GM23338 (cell line): ENCODE measurements around the gene FRAS1. TPM values are rescaled to one million over a fixed set of nuclear protein-coding genes. Genes with fewer than 3 reads are reported as not detected.

ENCODE experiments used
- ATAC-seq: fragments of 200-7000 bp; cut with Tn5 transposase; 3 replicates; pipeline ENCODE4 v1.9.1; 2020
- DNase-seq: peaks from one replicate; pipeline ENCODE4 v3.0.0-alpha.2; 2015; ENCODE audit warnings: low spot score
- H2AFZ ChIP-seq: fragments of 200-600 bp; sonication (generic); 2 replicates; pipeline ENCODE4 v1.8.0; 2016; ENCODE audit warnings: antibody characterized with exemption, mild to moderate bottlenecking, moderate library complexity
- H3F3A ChIP-seq: fragments of 200-600 bp; sonication (generic); replicated peaks from 2 replicates; pipeline ENCODE4 v1.8.0; 2017; ENCODE audit warnings: antibody characterized with exemption, mixed run types, low read depth
- H3K27ac ChIP-seq: fragments of 200-600 bp; sonication (generic); 2 replicates; pipeline ENCODE4 v1.6.1; 2016; ENCODE audit warnings: low read depth
- H3K27me3 ChIP-seq: fragments of 200-600 bp; sonication (generic); 2 replicates; pipeline ENCODE4 v1.8.0; 2016; ENCODE audit warnings: mild to moderate bottlenecking, mixed run types, moderate library complexity; ENCODE audit not compliant: insufficient read depth
- H3K36me3 ChIP-seq: fragments of 200-600 bp; sonication (generic); 2 replicates; pipeline ENCODE4 v1.8.0; 2016; ENCODE audit warnings: mild to moderate bottlenecking; ENCODE audit not compliant: insufficient read depth
- H3K4me1 ChIP-seq: fragments of 200-600 bp; sonication (generic); 2 replicates; pipeline ENCODE4 v1.8.0; 2016; ENCODE audit warnings: mild to moderate bottlenecking, moderate library complexity; ENCODE audit not compliant: insufficient read depth
- H3K4me2 ChIP-seq: fragments of 200-600 bp; sonication (generic); 2 replicates; pipeline ENCODE4 v1.7.1; 2017; ENCODE audit warnings: mixed run types
- H3K4me3 ChIP-seq: fragments of 200-600 bp; sonication (generic); 2 replicates; pipeline ENCODE4 v1.6.1; 2016; ENCODE audit warnings: mixed run types
- H3K79me2 ChIP-seq: fragments of 200-600 bp; sonication (generic); replicated peaks from 2 replicates; pipeline ENCODE4 v1.8.0; 2017; ENCODE audit warnings: mild to moderate bottlenecking; ENCODE audit not compliant: insufficient read depth
- H3K9me2 ChIP-seq: fragments of 200-600 bp; sonication (generic); 2 replicates; pipeline ENCODE4 v1.8.0; 2017; ENCODE audit not compliant: insufficient read depth
- H4K20me1 ChIP-seq: fragments of 200-600 bp; sonication (generic); replicated peaks from 2 replicates; pipeline ENCODE4 v1.8.0; 2017; ENCODE audit warnings: mild to moderate bottlenecking; ENCODE audit not compliant: insufficient read depth
- H3K27ac Mint-ChIP-seq: 2 replicates; pipeline ENCODE4 v1.8.0; 2020; ENCODE audit warnings: inconsistent platforms, mild to moderate bottlenecking, moderate library complexity, mixed read lengths
- H3K27me3 Mint-ChIP-seq: 3 replicates; pipeline ENCODE4 v1.8.0; 2022; ENCODE audit warnings: low read depth, mild to moderate bottlenecking, moderate library complexity, mixed read lengths, inconsistent platforms; ENCODE audit not compliant: insufficient read depth, poor library complexity
- H3K36me3 Mint-ChIP-seq: 3 replicates; pipeline ENCODE4 v1.8.0; 2021; ENCODE audit warnings: low read depth, mild to moderate bottlenecking, inconsistent platforms, moderate library complexity, mixed read lengths
- H3K4me1 Mint-ChIP-seq: 3 replicates; pipeline ENCODE4 v1.8.0; 2020; ENCODE audit warnings: mild to moderate bottlenecking, inconsistent platforms, mixed read lengths
- H3K4me3 Mint-ChIP-seq: 3 replicates; pipeline ENCODE4 v1.8.0; 2021; ENCODE audit warnings: moderate library complexity, mild to moderate bottlenecking, inconsistent platforms, mixed read lengths
- H3K9me3 Mint-ChIP-seq: 3 replicates; pipeline ENCODE4 v1.8.0; 2020; ENCODE audit warnings: moderate library complexity, mild to moderate bottlenecking, inconsistent platforms, mixed read lengths
- CREB1 ChIP-seq: fragments of 250-450 bp; sonication (Bioruptor Pico); IDR thresholded peaks from 2 replicates; pipeline ENCODE4 v1.5.0; 2020; ENCODE audit warnings: low read depth, mild to moderate bottlenecking, moderate library complexity
- ETS1 ChIP-seq: IDR thresholded peaks from 2 replicates; pipeline ENCODE4 v1.6.1; 2016; ENCODE audit warnings: antibody characterized with exemption
- EZH2 ChIP-seq: fragments of 200-600 bp; sonication (generic); IDR thresholded peaks from one replicate; pipeline ENCODE4 v1.8.0; 2017; ENCODE audit warnings: antibody characterized with exemption, mild to moderate bottlenecking, low read depth; ENCODE audit not compliant: unreplicated experiment
- JUNB ChIP-seq: IDR thresholded peaks from one replicate; pipeline ENCODE4 v1.6.1; 2016; ENCODE audit warnings: antibody characterized with exemption; ENCODE audit not compliant: unreplicated experiment
- NANOG ChIP-seq: IDR thresholded peaks from 2 replicates; pipeline ENCODE4 v1.6.1; 2016; ENCODE audit warnings: antibody characterized with exemption, borderline replicate concordance
- POLR2AphosphoS5 ChIP-seq: IDR thresholded peaks from 2 replicates; pipeline ENCODE4 v1.6.1; 2016; ENCODE audit warnings: antibody characterized with exemption, low read depth
- STAT1 ChIP-seq: IDR thresholded peaks from one replicate; pipeline ENCODE4 v1.6.1; 2016; ENCODE audit warnings: antibody characterized with exemption; ENCODE audit not compliant: unreplicated experiment
- ZNF331 ChIP-seq: fragments of 250-450 bp; sonication (Bioruptor Pico); IDR thresholded peaks from 2 replicates; pipeline ENCODE4 v1.5.0; 2020; ENCODE audit warnings: low read depth, mild to moderate bottlenecking, moderate library complexity
- ZNF462 ChIP-seq: fragments of 250-450 bp; sonication (Bioruptor Pico); IDR thresholded peaks from 2 replicates; pipeline ENCODE4 v1.5.0; 2020; ENCODE audit warnings: mild to moderate bottlenecking, moderate library complexity
- polyA plus RNA-seq: library from polyadenylated mRNA; unstranded; fragments of >200 nt; fragmentation: Nextera tagmentation; extraction: Ambion mirVana; gene quantifications from 2 replicates; pipeline ENCODE4 v1.2.1, GENCODE V29; 2016
- total RNA-seq: library from RNA; depleted of rRNA; stranded (reverse); fragments of >200 nt; shearing (Covaris generic); gene quantifications from 2 replicates; pipeline ENCODE4 v1.2.3, GENCODE V29; 2014

The FRAS1 gene
- total and polyA plus RNA-seq, 2 experiments from 2014 or later: 12.4 to 108 TPM

GRCh38 chr4:78510108-78510507 lies 453.0 kb downstream of the FRAS1 start (continued):
- TF ChIP-seq EZH2 (no peak), POLR2AphosphoS5 (no peak), STAT1 (no peak), ZNF331 (CRISPR knock-in tag) (no peak), ZNF462 (CRISPR knock-in tag) (no peak)

GRCh38 chr4:78510681-78511080 lies 453.6 kb downstream of the FRAS1 start:
- Histone ChIP-seq H3K4me2 (no peak overlapping the region), H3F3A (no peaks in the 10 kb centered on the region), H2AFZ (no peak overlapping the region), H3K27me3 (no peaks in the 10 kb centered on the region), H3K4me3 (no peak overlapping the region), H3K4me1 (no peaks in the 10 kb centered on the region), H3K9me2 (no peaks in the 10 kb centered on the region), H4K20me1 (peaks cover 3% of the 10 kb centered on the region; the same call in 1 of the 2 replicates), H3K79me2 (no peaks in the 10 kb centered on the region), H3K36me3 (peaks cover 21% of the 10 kb centered on the region), H3K27ac (no peak overlapping the region)
- ATAC-seq (no peak), DNase-seq (no peak)
- Mint-ChIP-seq H3K4me3 (no peak overlapping the region), H3K27ac (no peak overlapping the region), H3K9me3 (no peaks in the 10 kb centered on the region), H3K27me3 (no peaks in the 10 kb centered on the region), H3K36me3 (peaks cover 36% of the 10 kb centered on the region), H3K4me1 (peaks cover 8% of the 10 kb centered on the region)
- TF ChIP-seq ETS1 (no peak), ZNF462 (CRISPR knock-in tag) (no peak), ZNF331 (CRISPR knock-in tag) (no peak), EZH2 (no peak), NANOG (no peak), JUNB (no peak), CREB1 (CRISPR knock-in tag) (no peak), POLR2AphosphoS5 (no peak)
